Smooth muscle cell (in vitro differentiated cells): Measurements from ENCODE around the gene ADAM12. TPM values are rescaled to one million over a fixed set of nuclear protein-coding genes. Genes with fewer than 3 reads are reported as not detected.

Experiments
- DNase-seq: peaks from one replicate; lab custom pipeline; 2025; ENCODE audit not compliant: unreplicated experiment; lab: John Stamatoyannopoulos, UW
- H2AFZ ChIP-seq: fragments of 200-600 bp; sonication (generic); 2 replicates; pipeline ENCODE4 v1.6.0; 2016; ENCODE audit warnings: antibody characterized with exemption, low read depth, mild to moderate bottlenecking
- H3F3A ChIP-seq: fragments of 200-600 bp; sonication (generic); 2 replicates; pipeline ENCODE4 v1.6.0; 2017; ENCODE audit warnings: antibody characterized with exemption, low read depth
- H3K27ac ChIP-seq: fragments of 200-600 bp; sonication (generic); 2 replicates; pipeline ENCODE4 v1.5.1; 2016; ENCODE audit warnings: low read depth, mild to moderate bottlenecking
- H3K27me3 ChIP-seq: fragments of 200-600 bp; sonication (generic); 2 replicates; pipeline ENCODE4 v1.6.1; 2016; ENCODE audit warnings: low read depth, mild to moderate bottlenecking
- H3K36me3 ChIP-seq: fragments of 200-600 bp; sonication (generic); 2 replicates; pipeline ENCODE4 v1.5.1; 2016; ENCODE audit warnings: low read depth
- H3K4me1 ChIP-seq: fragments of 200-600 bp; sonication (generic); 2 replicates; pipeline ENCODE4 v1.5.1; 2016; ENCODE audit warnings: low read depth
- H3K4me2 ChIP-seq: fragments of 200-600 bp; sonication (generic); 2 replicates; pipeline ENCODE4 v1.6.0; 2016; ENCODE audit warnings: mild to moderate bottlenecking
- H3K4me3 ChIP-seq: fragments of 200-600 bp; sonication (generic); 2 replicates; pipeline ENCODE4 v1.5.1; 2016; ENCODE audit warnings: mild to moderate bottlenecking
- H3K79me2 ChIP-seq: fragments of 200-600 bp; sonication (generic); 2 replicates; pipeline ENCODE4 v1.6.0; 2016; ENCODE audit warnings: low read depth, mild to moderate bottlenecking
- H3K9ac ChIP-seq: fragments of 200-600 bp; sonication (generic); 2 replicates; pipeline ENCODE4 v1.6.0; 2016; ENCODE audit warnings: low read depth
- H3K9me3 ChIP-seq: fragments of 200-600 bp; sonication (generic); replicated peaks from 2 replicates; pipeline ENCODE4 v1.5.1; 2016; ENCODE audit warnings: low read depth
- H4K20me1 ChIP-seq: fragments of 200-600 bp; sonication (generic); 2 replicates; pipeline ENCODE4 v1.6.0; 2016; ENCODE audit warnings: low read depth
- WGBS: methylation state at CpG from one replicate; pipeline ENCODE4 v1.1.7; 2016; ENCODE audit warnings: low lambda C conversion rate; 5-methylcytosine and 5-hydroxymethylcytosine counted together
- polyA plus RNA-seq: library from polyadenylated mRNA; unstranded; fragments of >200 nt; fragmentation: Nextera tagmentation; extraction: Ambion mirVana; gene quantifications from 2 replicates; pipeline ENCODE4 v1.2.1, GENCODE V29; 2016
- total RNA-seq: library from RNA; depleted of rRNA; stranded (reverse); fragments of >200 nt; gene quantifications from 2 replicates; pipeline ENCODE4 v1.2.3, GENCODE V29; 2014
- TF ChIP-seq, protein P1 (sequence below): fragments of 200-600 bp; sonication (generic); IDR thresholded peaks from 2 replicates; pipeline ENCODE4 v1.5.1; 2017; ENCODE audit warnings: borderline replicate concordance, mild to moderate bottlenecking, antibody characterized with exemption; ENCODE audit not compliant: insufficient read depth, poor library complexity, severe bottlenecking

Gene ADAM12
- total and polyA plus RNA-seq, 2 experiments from 2014 or later = 40.0 to 54.3 TPM

- Histone ChIP-seq H3K9me3 (no peaks in the 10 kb centered on the region), H3K27ac (no peak overlapping the region), H3K79me2 (peaks cover 4% of the 10 kb centered on the region), H3K4me3 (no peak overlapping the region), H2AFZ (no peak overlapping the region), H3F3A (no peaks in the 10 kb centered on the region), H3K9ac (no peak overlapping the region), H3K4me1 (no peaks in the 10 kb centered on the region), H4K20me1 (no peaks in the 10 kb centered on the region), H3K4me2 (no peak overlapping the region), H3K27me3 (no peaks in the 10 kb centered on the region), H3K36me3 (peaks cover 6% of the 10 kb centered on the region)
- DNase-seq = no peak
- TF ChIP-seq, protein P1, sequence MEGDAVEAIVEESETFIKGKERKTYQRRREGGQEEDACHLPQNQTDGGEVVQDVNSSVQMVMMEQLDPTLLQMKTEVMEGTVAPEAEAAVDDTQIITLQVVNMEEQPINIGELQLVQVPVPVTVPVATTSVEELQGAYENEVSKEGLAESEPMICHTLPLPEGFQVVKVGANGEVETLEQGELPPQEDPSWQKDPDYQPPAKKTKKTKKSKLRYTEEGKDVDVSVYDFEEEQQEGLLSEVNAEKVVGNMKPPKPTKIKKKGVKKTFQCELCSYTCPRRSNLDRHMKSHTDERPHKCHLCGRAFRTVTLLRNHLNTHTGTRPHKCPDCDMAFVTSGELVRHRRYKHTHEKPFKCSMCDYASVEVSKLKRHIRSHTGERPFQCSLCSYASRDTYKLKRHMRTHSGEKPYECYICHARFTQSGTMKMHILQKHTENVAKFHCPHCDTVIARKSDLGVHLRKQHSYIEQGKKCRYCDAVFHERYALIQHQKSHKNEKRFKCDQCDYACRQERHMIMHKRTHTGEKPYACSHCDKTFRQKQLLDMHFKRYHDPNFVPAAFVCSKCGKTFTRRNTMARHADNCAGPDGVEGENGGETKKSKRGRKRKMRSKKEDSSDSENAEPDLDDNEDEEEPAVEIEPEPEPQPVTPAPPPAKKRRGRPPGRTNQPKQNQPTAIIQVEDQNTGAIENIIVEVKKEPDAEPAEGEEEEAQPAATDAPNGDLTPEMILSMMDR = no peak
- WGBS = 93% methylated on average over 16 of the region's 16 CpGs
These were observed 99.5 kb downstream of the ADAM12 start for GRCh38 chr10:126288547-126289493.

DNA sequence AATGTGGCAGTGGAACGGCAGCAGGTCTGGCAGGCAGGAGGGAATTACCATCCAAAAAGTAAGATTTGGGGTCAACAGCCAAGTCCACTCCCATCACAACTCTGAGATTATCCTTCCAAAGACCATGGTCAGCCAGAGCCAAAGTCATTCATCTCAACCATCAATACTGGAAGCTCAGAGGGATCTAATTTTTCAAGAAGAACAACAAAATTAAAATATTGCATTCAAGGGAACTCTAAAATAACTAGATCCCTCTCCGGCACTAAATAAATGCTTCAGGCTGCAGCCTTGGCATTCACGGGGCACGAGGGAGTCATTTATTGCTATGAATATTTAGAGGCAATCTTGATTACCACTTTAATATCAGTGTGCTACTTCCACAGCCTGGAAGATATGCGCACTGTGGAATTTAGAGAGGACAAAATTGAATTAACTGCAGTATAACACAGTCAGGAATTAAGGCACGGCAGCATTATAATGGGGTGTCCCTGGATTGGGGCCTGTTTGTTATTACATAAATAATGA is 102.0 kb downstream of the ADAM12 start:
- Histone ChIP-seq H3K9ac (no peak overlapping the region), H3K79me2 (peaks cover 4% of the 10 kb centered on the region), H3K4me1 (no peaks in the 10 kb centered on the region), H3K9me3 (no peaks in the 10 kb centered on the region), H3K36me3 (peaks cover 6% of the 10 kb centered on the region), H4K20me1 (no peaks in the 10 kb centered on the region), H2AFZ (no peak overlapping the region), H3K27ac (no peak overlapping the region), H3K4me2 (no peak overlapping the region), H3K27me3 (no peaks in the 10 kb centered on the region), H3K4me3 (no peak overlapping the region), H3F3A (peaks cover 3% of the 10 kb centered on the region)
- no peak for DNase-seq
- TF ChIP-seq, protein P1 = no peak
- 97% methylated on average over 6 of the region's 6 CpGs for WGBS

- H3K9ac ChIP-seq = no peak overlapping the region
These were observed 105.0 kb downstream of the ADAM12 start for GRCh38 chr10:126283307-126283706.

More at GRCh38 chr10:126283307-126283706, 105.0 kb downstream of the ADAM12 start:
- H3K36me3 ChIP-seq = no peaks in the 10 kb centered on the region
- H3K4me1 ChIP-seq = peaks cover 9% of the 10 kb centered on the region
- no peak overlapping the region for H3K27ac ChIP-seq
- H3K79me2 ChIP-seq = peaks cover 4% of the 10 kb centered on the region
- TF ChIP-seq, protein P1 = no peak
- no peaks in the 10 kb centered on the region for H3K9me3 ChIP-seq
- WGBS = 95% methylated on average over 3 of the region's 3 CpGs
- no peak overlapping the region for H3K4me2 ChIP-seq
- H3K4me3 ChIP-seq = no peak overlapping the region
- no peak overlapping the region for H2AFZ ChIP-seq
- no peaks in the 10 kb centered on the region for H3K27me3 ChIP-seq
- H3F3A ChIP-seq = peaks cover 3% of the 10 kb centered on the region
- no peak for DNase-seq
- no peaks in the 10 kb centered on the region for H4K20me1 ChIP-seq
